GM12875 (cell line): ENCODE measurements around the gene NREP.

Source experiments
- H3K4me3 ChIP-seq: one replicate; pipeline ENCODE4 v1.5.1; 2011; ENCODE audit warnings: low read depth, low read length, control low read depth
- CTCF ChIP-seq: IDR thresholded peaks from 2 replicates; pipeline ENCODE4 v1.5.1; 2011; ENCODE audit warnings: low read depth, mild to moderate bottlenecking, control low read depth, inconsistent platforms, low read length, moderate library complexity, borderline replicate concordance; ENCODE audit not compliant: insufficient read depth

Gene NREP

GRCh38 chr5:111756581-111757354 is at the start of gene NREP:
NREP (minus strand) TSS chr5:111757194; CDS start chr5:111755772, 1,422 bp downstream.
- H3K4me3 ChIP-seq = peak within 1 kb of the TSS; percentile 84
- no peak for TF ChIP-seq CTCF

GRCh38 chr5:111806753-111807152 is 49.8 kb upstream of the NREP start:
- H3K4me3 ChIP-seq = no peak overlapping the region
- no peak for TF ChIP-seq CTCF

GRCh38 chr5:111806156-111806555 is 49.2 kb upstream of the NREP start:
- TF ChIP-seq CTCF = no peak
- H3K4me3 ChIP-seq = no peak overlapping the region

GRCh38 chr5:111805071-111805470 is 48.1 kb upstream of the NREP start:
- TF ChIP-seq CTCF = no peak
- H3K4me3 ChIP-seq = no peak overlapping the region

GRCh38 chr5:111800351-111800750 is 43.4 kb upstream of the NREP start:
- H3K4me3 ChIP-seq = no peak overlapping the region
- no peak for TF ChIP-seq CTCF

- H3K4me3 ChIP-seq = no peak overlapping the region
- TF ChIP-seq CTCF = no peak
These were observed 38.1 kb upstream of the NREP start for GRCh38 chr5:111795142-111795541.

- TF ChIP-seq CTCF = no peak
- no peak overlapping the region for H3K4me3 ChIP-seq
These were observed 35.6 kb upstream of the NREP start for GRCh38 chr5:111792471-111793058.
